ENCODE results near the gene SLC18A2.

GRCh38 chr10:117320050-117320665 is 79.2 kb downstream of the SLC18A2 start:
- TF ChIP-seq POLR2AphosphoS5 (IDR thresholded peaks at IDR 0.05; ENCODE audit: borderline replicate concordance, low read depth, low read length) (no peak), EZH2 (IDR thresholded peaks at IDR 0.05) (no peak)
